NCI-H2029 (cell line): Measurements from ENCODE around the gene UMOD.
A peak's percentile ranks its signal among the peaks of the same experiment; 100 is the strongest.

ENCODE experiments used
- DNase-seq: peaks from one replicate; lab custom pipeline; 2025; lab: John Stamatoyannopoulos, UW

UMOD gene

GRCh38 chr16:20352615-20353014 lies at the start of gene UMOD:
Gene UMOD, minus strand, starts transcription at chr16:20352715. Its CDS starts 1,978 bp downstream, at chr16:20350737.
- DNase-seq, result no peak

GRCh38 chr16:20401475-20402016 lies 49.0 kb upstream of the UMOD start:
- no peak for DNase-seq

- no peak for DNase-seq
These were observed 48.6 kb upstream of the UMOD start for GRCh38 chr16:20401066-20401465.

GRCh38 chr16:20399185-20399584 lies 46.7 kb upstream of the UMOD start:
- no peak for DNase-seq

- no peak for DNase-seq
These were observed 46.1 kb upstream of the UMOD start for GRCh38 chr16:20398603-20399002.

GRCh38 chr16:20397468-20398074 lies 45.1 kb upstream of the UMOD start:
- DNase-seq, result no peak

- no peak for DNase-seq
These were observed 44.4 kb upstream of the UMOD start for GRCh38 chr16:20396846-20397467.

GRCh38 chr16:20395946-20396345 lies 43.4 kb upstream of the UMOD start:
- DNase-seq, result no peak

GRCh38 chr16:20393801-20394577 lies 41.5 kb upstream of the UMOD start:
- DNase-seq, result no peak

GRCh38 chr16:20391045-20391444 lies 38.5 kb upstream of the UMOD start:
- DNase-seq, result no peak

- no peak for DNase-seq
These were observed 36.3 kb upstream of the UMOD start for GRCh38 chr16:20388854-20389253.

- DNase-seq, result no peak
These were observed 35.5 kb upstream of the UMOD start for GRCh38 chr16:20387978-20388377.

GRCh38 chr16:20385844-20386832 lies 33.6 kb upstream of the UMOD start:
- DNase-seq, result peak; percentile 8

GRCh38 chr16:20383106-20384029 lies 30.9 kb upstream of the UMOD start:
- peak; percentile 77 for DNase-seq

- no peak for DNase-seq
These were observed 29.9 kb upstream of the UMOD start for GRCh38 chr16:20382202-20382948.

GRCh38 chr16:20380782-20381181 lies 28.3 kb upstream of the UMOD start:
- DNase-seq, result no peak

GRCh38 chr16:20377181-20377580 lies 24.7 kb upstream of the UMOD start:
- DNase-seq, result no peak

- DNase-seq, result no peak
These were observed 20.2 kb upstream of the UMOD start for GRCh38 chr16:20372701-20373100.

- no peak for DNase-seq
These were observed 17.0 kb upstream of the UMOD start for GRCh38 chr16:20369452-20370054.
